C4-2B (cell line): ENCODE measurements around the gene ACYP1.

ENCODE experiments used
- ZFX ChIP-seq: fragments of 450-650 bp; IDR thresholded peaks from 2 replicates; pipeline ENCODE4 v1.6.1; 2017
- TF ChIP-seq, protein P1 (sequence below): fragments of 450-650 bp; conservative IDR thresholded peaks from 2 replicates; pipeline ENCODE4 v1.5.1; 2017; ENCODE audit warnings: mild to moderate bottlenecking

DNA sequence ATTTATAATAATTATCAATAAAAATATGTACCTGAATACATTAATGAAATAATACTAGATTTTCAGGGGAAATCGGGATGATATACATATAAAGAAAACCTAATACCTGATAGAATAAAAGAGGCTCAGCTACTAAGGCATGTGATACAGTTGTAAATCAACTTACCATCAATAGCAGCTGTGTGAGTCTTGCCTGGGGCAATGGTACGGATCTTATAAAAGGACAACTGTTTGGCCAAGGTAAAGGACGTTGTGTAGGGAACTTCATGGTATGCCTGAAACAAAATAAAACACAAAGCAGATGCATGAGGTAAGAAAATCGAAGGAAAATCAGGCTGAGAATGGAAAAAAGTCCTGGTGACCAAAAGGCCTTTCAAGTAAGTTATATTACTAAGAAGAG is 37.7 kb upstream of the ACYP1 start:
- TF ChIP-seq, protein P1, sequence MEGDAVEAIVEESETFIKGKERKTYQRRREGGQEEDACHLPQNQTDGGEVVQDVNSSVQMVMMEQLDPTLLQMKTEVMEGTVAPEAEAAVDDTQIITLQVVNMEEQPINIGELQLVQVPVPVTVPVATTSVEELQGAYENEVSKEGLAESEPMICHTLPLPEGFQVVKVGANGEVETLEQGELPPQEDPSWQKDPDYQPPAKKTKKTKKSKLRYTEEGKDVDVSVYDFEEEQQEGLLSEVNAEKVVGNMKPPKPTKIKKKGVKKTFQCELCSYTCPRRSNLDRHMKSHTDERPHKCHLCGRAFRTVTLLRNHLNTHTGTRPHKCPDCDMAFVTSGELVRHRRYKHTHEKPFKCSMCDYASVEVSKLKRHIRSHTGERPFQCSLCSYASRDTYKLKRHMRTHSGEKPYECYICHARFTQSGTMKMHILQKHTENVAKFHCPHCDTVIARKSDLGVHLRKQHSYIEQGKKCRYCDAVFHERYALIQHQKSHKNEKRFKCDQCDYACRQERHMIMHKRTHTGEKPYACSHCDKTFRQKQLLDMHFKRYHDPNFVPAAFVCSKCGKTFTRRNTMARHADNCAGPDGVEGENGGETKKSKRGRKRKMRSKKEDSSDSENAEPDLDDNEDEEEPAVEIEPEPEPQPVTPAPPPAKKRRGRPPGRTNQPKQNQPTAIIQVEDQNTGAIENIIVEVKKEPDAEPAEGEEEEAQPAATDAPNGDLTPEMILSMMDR = no peak
- no peak for TF ChIP-seq ZFX
